AG04450 (cell line): ENCODE results near the gene TSPAN7. TPM values are rescaled to one million over a fixed set of nuclear protein-coding genes. Genes with fewer than 3 reads are reported as not detected.

Source experiments
- CTCF ChIA-PET: fragments of 300-600, 350-600 bp; formaldehyde crosslinking; extraction: SDS; loops from one replicate; lab custom pipeline; 2022; ENCODE audit warnings: antibody characterized with exemption, inconsistent platforms; lab: Charles Lee
- POLR2A ChIA-PET: fragments of 350-600 bp; formaldehyde crosslinking; extraction: SDS; loops from one replicate; lab custom pipeline; 2021; ENCODE audit warnings: antibody characterized with exemption, inconsistent platforms; lab: Yijun Ruan, JAX
- DNase-seq: peaks from one replicate; pipeline ENCODE4 v3.0.0-alpha.2; 2011; ENCODE audit warnings: low read depth, low spot score
- H3K27ac ChIP-seq: one replicate; pipeline ENCODE4 v1.5.1; 2012; ENCODE audit warnings: low read depth, low read length, control low read depth
- H3K27me3 ChIP-seq: one replicate; pipeline ENCODE4 v1.6.0; 2012; ENCODE audit warnings: low read length; ENCODE audit not compliant: control insufficient read depth, insufficient read depth
- H3K4me3 ChIP-seq: 2 replicates; pipeline ENCODE4 v1.5.1; 2011; ENCODE audit warnings: mild to moderate bottlenecking, low read depth, low read length, control low read depth
- H3K9me3 ChIP-seq: 2 replicates; pipeline ENCODE4 v1.5.1; 2012; ENCODE audit warnings: low read length; ENCODE audit not compliant: control insufficient read depth, insufficient read depth
- CTCF ChIP-seq: IDR thresholded peaks from 2 replicates; pipeline ENCODE4 v1.5.1; 2011; ENCODE audit warnings: low read depth, low read length, control low read depth, inconsistent platforms
- polyA plus RNA-seq: library from polyadenylated mRNA; depleted of rRNA; stranded (reverse); fragments of >200 nt; gene quantifications from 2 replicates; pipeline ENCODE4 v1.2.3, GENCODE V29; 2011

TSPAN7 gene
- polyA plus RNA-seq, 1 experiment, result not detected

GRCh38 chrX:38661103-38661441, 99.7 kb downstream of the TSPAN7 start:
- TF ChIP-seq CTCF, result no peak
- H3K4me3 ChIP-seq, result no peak overlapping the region
- POLR2A ChIA-PET, result no interaction called here
- H3K27ac ChIP-seq, result no peak overlapping the region
- DNase-seq, result no peak
- CTCF ChIA-PET, result no interaction called here
- H3K9me3 ChIP-seq, result no peaks in the 10 kb centered on the region
- no peaks in the 10 kb centered on the region for H3K27me3 ChIP-seq

GRCh38 chrX:38661561-38661960, 100.2 kb downstream of the TSPAN7 start:
- H3K9me3 ChIP-seq, result no peaks in the 10 kb centered on the region
- CTCF ChIA-PET, result no interaction called here
- no peak for DNase-seq
- no peak overlapping the region for H3K27ac ChIP-seq
- TF ChIP-seq CTCF, result no peak
- no peak overlapping the region for H3K4me3 ChIP-seq
- POLR2A ChIA-PET, result no interaction called here
- H3K27me3 ChIP-seq, result no peaks in the 10 kb centered on the region

DNA sequence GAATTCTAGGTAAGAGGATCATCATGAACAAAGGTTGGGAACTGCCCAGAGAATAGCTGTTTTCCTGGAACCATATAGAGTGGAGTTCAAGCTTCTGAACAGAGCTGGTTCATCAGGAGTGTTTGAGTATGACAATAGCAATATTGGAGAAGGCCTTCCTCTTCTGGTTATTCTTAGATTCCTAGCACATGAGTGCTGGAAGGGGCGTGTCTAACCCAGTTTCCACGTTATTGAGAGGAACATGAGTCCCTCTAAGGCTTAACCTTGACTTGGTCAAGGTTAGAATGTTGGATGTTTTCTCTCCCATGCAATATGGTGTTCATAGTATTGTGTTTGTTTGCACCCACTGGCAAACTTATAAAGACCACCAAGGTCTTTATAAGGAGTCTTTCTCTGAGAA, 101.3 kb downstream of the TSPAN7 start:
- CTCF ChIA-PET, result no interaction called here
- H3K27ac ChIP-seq, result no peak overlapping the region
- no peaks in the 10 kb centered on the region for H3K27me3 ChIP-seq
- no peak overlapping the region for H3K4me3 ChIP-seq
- TF ChIP-seq CTCF, result no peak
- POLR2A ChIA-PET, result no interaction called here
- no peak for DNase-seq
- H3K9me3 ChIP-seq, result no peaks in the 10 kb centered on the region

DNA sequence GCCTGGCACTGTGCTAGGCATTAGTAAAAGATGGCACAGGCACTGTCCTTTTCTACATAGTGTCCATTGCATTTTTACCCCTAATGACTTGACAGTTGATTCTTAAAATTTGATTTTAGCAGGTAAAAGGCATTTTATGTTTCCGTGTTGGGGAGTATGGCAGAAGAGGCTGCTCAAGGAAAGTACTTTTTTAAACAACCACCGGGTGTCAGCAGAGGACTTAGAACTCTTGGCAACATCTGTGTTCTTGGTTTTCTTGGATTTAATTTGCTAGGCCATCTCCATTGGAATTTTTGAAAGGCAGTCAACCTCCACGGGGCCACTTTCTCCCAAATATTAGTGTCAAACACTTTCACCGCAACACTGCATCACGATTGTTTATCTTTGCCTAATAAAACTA, 102.9 kb downstream of the TSPAN7 start:
- no peak overlapping the region for H3K4me3 ChIP-seq
- no peaks in the 10 kb centered on the region for H3K9me3 ChIP-seq
- H3K27ac ChIP-seq, result no peak overlapping the region
- H3K27me3 ChIP-seq, result no peaks in the 10 kb centered on the region
- ChIA-PET POLR2A (no interaction called here), CTCF (interaction anchor here (0.7 kb wide), 1 partner anchor 9 kb away, joined by 3 read pairs; no protein-coding TSS in a partner anchor)
- peak; percentile 40 for TF ChIP-seq CTCF
- no peak for DNase-seq

DNA sequence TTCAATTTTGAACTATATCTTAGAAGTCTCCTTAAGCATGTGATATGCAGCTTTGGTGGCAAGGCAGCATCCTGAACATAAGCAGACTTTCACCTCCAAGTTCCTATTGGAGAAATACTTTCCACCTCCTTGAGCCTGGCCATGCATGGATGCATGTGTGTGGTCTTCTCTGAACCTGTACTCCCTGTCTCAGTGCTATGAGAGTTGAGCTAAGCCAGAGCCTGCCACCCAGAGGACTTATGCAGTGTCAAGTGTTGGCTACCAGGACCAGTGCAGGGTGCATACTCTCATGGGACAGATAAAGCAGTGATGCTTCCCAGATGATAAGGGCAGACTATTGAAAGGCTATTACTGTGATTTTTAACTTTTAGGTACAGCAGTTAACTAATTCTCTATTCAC, 105.6 kb downstream of the TSPAN7 start:
- ChIA-PET POLR2A (no interaction called here), CTCF (interaction anchor here (0.6 kb wide), 1 partner anchor 484 kb away, joined by 3 read pairs; no protein-coding TSS in a partner anchor)
- no peaks in the 10 kb centered on the region for H3K27me3 ChIP-seq
- TF ChIP-seq CTCF, result no peak
- no peak overlapping the region for H3K27ac ChIP-seq
- H3K4me3 ChIP-seq, result no peak overlapping the region
- DNase-seq, result no peak
- no peaks in the 10 kb centered on the region for H3K9me3 ChIP-seq
